ENCODE data around the gene DDX23. TPM values are rescaled to one million over a fixed set of nuclear protein-coding genes. Genes with fewer than 3 reads are reported as not detected.
A peak's percentile ranks its signal among the peaks of the same experiment; 100 is the strongest.
"Not testable (repeated sequence)": the region's sequence is repeated elsewhere in the genome, so short reads cannot be mapped to it uniquely, and the experiment has no call there.

DDX23 gene
- total and polyA plus RNA-seq, 4 donors, result 36.6 to 86.7 (median 61.7) TPM

DNA sequence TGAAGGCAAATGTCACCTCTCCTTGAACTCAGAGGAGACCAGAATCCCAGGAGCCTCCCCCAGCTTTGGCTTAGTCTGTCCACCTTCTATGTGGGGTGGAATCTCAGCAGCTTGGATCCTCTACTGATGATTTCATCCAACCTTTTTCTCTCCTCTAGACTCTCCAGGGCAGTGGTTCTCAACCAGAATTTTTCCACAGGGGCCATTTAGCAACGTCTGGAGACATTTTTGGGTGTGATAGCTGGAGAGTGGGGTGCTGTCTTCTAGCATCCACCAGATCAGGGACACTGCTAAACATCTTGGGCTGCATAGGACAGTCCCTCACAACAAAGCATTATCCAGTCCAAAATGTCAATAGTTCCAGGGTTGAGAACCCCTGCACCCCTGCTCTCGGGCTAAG lies 4.4 kb upstream of the DDX23 start:
- DNase-seq, result no peak
- Histone ChIP-seq H3K9me3 (ENCODE audit: control insufficient read depth in 4 of 4, insufficient read depth in 3 of 4, low read length in 3 of 4) (no peaks in the 10 kb centered on the region), H3K4me1 (ENCODE audit: control insufficient read depth in 5 of 5, insufficient read depth in 5 of 5, low read length in 5 of 5) (peaks cover 3 to 7% (median 4%) of the 10 kb centered on the region in 5 donors), H3K9ac (ENCODE audit: insufficient read depth in 1 of 2, low read length in 2 of 2) (no peak overlapping the region), H3K36me3 (ENCODE audit: control insufficient read depth in 4 of 4, insufficient read depth in 4 of 4, low read length in 4 of 4) (peaks cover 0 to 11% (median 3%) of the 10 kb centered on the region in 4 donors), H3K4me3 (no peak overlapping the region), H3K27me3 (ENCODE audit: control insufficient read depth in 3 of 3, insufficient read depth in 3 of 3, low read length in 2 of 3) (no peaks in the 10 kb centered on the region), H3K27ac (ENCODE audit: low read depth in 1 of 2, low read length in 1 of 2) (no peak overlapping the region)
- WGBS, 2 donors, result 70 to 82% methylated on average over 2 of the region's 2 CpGs
- TF ChIP-seq, protein P1, sequence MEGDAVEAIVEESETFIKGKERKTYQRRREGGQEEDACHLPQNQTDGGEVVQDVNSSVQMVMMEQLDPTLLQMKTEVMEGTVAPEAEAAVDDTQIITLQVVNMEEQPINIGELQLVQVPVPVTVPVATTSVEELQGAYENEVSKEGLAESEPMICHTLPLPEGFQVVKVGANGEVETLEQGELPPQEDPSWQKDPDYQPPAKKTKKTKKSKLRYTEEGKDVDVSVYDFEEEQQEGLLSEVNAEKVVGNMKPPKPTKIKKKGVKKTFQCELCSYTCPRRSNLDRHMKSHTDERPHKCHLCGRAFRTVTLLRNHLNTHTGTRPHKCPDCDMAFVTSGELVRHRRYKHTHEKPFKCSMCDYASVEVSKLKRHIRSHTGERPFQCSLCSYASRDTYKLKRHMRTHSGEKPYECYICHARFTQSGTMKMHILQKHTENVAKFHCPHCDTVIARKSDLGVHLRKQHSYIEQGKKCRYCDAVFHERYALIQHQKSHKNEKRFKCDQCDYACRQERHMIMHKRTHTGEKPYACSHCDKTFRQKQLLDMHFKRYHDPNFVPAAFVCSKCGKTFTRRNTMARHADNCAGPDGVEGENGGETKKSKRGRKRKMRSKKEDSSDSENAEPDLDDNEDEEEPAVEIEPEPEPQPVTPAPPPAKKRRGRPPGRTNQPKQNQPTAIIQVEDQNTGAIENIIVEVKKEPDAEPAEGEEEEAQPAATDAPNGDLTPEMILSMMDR (IDR thresholded peaks at IDR 0.05; ENCODE audit: control extremely low read depth, extremely low read depth), result no peak
- no peak for ATAC-seq (ENCODE audit: insufficient read depth, low FRiP score)

GRCh38 chr12:48854932-48855331 lies 3.0 kb upstream of the DDX23 start:
- not testable (repeated sequence) for DNase-seq; H3K9ac ChIP-seq (ENCODE audit: insufficient read depth in 1 of 2, low read length in 2 of 2); H3K4me3 ChIP-seq; ATAC-seq (ENCODE audit: insufficient read depth, low FRiP score); H3K27ac ChIP-seq (ENCODE audit: low read depth in 1 of 2, low read length in 1 of 2); H3K36me3 ChIP-seq (ENCODE audit: control insufficient read depth in 4 of 4, insufficient read depth in 4 of 4, low read length in 4 of 4); H3K9me3 ChIP-seq (ENCODE audit: control insufficient read depth in 4 of 4, insufficient read depth in 3 of 4, low read length in 3 of 4); H3K27me3 ChIP-seq (ENCODE audit: control insufficient read depth in 3 of 3, insufficient read depth in 3 of 3, low read length in 2 of 3)
- peaks cover 3 to 17% (median 9%) of the 10 kb centered on the region in 5 donors for H3K4me1 ChIP-seq (ENCODE audit: control insufficient read depth in 5 of 5, insufficient read depth in 5 of 5, low read length in 5 of 5)
- WGBS, 2 donors, result 92 to 94% methylated on average over 10 of the region's 10 CpGs

GRCh38 chr12:48854488-48854887 lies 2.5 kb upstream of the DDX23 start:
- Histone ChIP-seq H3K9me3 (ENCODE audit: control insufficient read depth in 4 of 4, insufficient read depth in 3 of 4, low read length in 3 of 4) (no peaks in the 10 kb centered on the region), H3K27me3 (ENCODE audit: control insufficient read depth in 3 of 3, insufficient read depth in 3 of 3, low read length in 2 of 3) (no peaks in the 10 kb centered on the region), H3K4me3 (no peak overlapping the region), H3K36me3 (ENCODE audit: control insufficient read depth in 4 of 4, insufficient read depth in 4 of 4, low read length in 4 of 4) (peaks cover 0 to 8% (median 5%) of the 10 kb centered on the region in 4 donors), H3K4me1 (ENCODE audit: control insufficient read depth in 5 of 5, insufficient read depth in 5 of 5, low read length in 5 of 5) (peaks cover 3 to 17% (median 9%) of the 10 kb centered on the region in 5 donors), H3K9ac (ENCODE audit: insufficient read depth in 1 of 2, low read length in 2 of 2) (no peak overlapping the region), H3K27ac (ENCODE audit: low read depth in 1 of 2, low read length in 1 of 2) (no peak overlapping the region)
- 90 to 96% methylated on average over 4 of the region's 4 CpGs for WGBS, 2 donors
- no peak for ATAC-seq (ENCODE audit: insufficient read depth, low FRiP score)
- TF ChIP-seq, protein P1 (IDR thresholded peaks at IDR 0.05; ENCODE audit: control extremely low read depth, extremely low read depth), result no peak
- DNase-seq, result no peak

DNA sequence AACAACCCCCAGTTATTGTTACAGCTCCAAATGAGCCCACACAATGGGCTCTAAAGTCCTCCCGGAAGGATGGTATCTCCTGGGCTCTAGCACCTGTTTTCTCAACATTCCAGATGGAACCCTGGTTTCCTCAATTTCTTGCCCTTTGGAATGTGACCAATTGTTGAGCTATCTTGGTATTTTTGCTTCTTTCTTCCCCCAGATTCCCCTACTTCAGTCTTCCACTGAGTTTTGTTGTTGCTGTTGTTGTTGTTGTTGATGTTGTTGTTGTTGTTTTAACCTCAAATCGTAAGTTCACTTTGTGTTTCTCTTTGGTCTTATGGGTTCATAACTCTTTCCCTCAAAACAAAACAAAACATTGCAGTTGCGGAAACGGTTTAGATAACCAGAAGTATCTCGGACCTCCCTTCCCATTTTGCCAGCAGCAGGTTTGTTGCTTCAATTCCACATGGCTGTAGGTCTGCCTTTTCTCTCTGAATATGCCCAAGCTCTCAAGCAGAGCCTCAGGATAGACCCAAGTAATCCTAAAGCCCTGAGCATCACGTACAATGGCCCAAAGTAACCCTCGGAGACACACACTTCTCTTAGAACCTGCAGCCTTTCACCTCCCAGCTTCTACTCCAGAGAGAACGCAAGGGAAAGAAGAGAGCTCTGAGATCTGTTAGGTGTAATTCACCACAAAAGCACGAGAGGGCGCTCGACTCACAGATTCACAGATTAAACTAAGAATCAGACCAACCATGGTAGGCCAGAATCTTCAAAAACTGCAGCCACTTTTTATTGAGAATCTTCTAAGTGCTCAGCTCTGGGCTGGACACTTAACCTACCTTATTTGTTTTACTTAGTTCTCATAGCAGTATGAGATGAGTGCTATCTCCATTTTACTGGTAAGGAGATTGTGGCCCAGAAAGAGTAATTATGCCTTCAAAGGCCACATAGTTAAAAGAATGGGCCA lies 1.0 kb upstream of the DDX23 start:
- Histone ChIP-seq H3K9ac (ENCODE audit: insufficient read depth in 1 of 2, low read length in 2 of 2) (no peak overlapping the region), H3K4me3 (peak overlapping the region; percentile 33), H3K36me3 (ENCODE audit: control insufficient read depth in 4 of 4, insufficient read depth in 4 of 4, low read length in 4 of 4) (peaks cover 0 to 9% (median 6%) of the 10 kb centered on the region in 4 donors), H3K27ac (ENCODE audit: low read depth in 1 of 2, low read length in 1 of 2) (peak overlapping the region; percentile 81), H3K4me1 (ENCODE audit: control insufficient read depth in 5 of 5, insufficient read depth in 5 of 5, low read length in 5 of 5) (peaks cover 3 to 17% (median 9%) of the 10 kb centered on the region in 5 donors), H3K9me3 (ENCODE audit: control insufficient read depth in 4 of 4, insufficient read depth in 3 of 4, low read length in 3 of 4) (no peaks in the 10 kb centered on the region), H3K27me3 (ENCODE audit: control insufficient read depth in 3 of 3, insufficient read depth in 3 of 3, low read length in 2 of 3) (no peaks in the 10 kb centered on the region)
- peak; percentile 59 for ATAC-seq (ENCODE audit: insufficient read depth, low FRiP score)
- WGBS, 2 donors, result 1 to 2% methylated on average over 11 of the region's 11 CpGs
- DNase-seq, result peak; percentile 92 to 97 (median 95)
- TF ChIP-seq, protein P1 (IDR thresholded peaks at IDR 0.05; ENCODE audit: control extremely low read depth, extremely low read depth), result peak; percentile 94

- not testable (repeated sequence) for H3K4me1 ChIP-seq (ENCODE audit: control insufficient read depth in 5 of 5, insufficient read depth in 5 of 5, low read length in 5 of 5); H3K27ac ChIP-seq (ENCODE audit: low read depth in 1 of 2, low read length in 1 of 2); ATAC-seq (ENCODE audit: insufficient read depth, low FRiP score); H3K9me3 ChIP-seq (ENCODE audit: control insufficient read depth in 4 of 4, insufficient read depth in 3 of 4, low read length in 3 of 4); H3K27me3 ChIP-seq (ENCODE audit: control insufficient read depth in 3 of 3, insufficient read depth in 3 of 3, low read length in 2 of 3); DNase-seq; H3K9ac ChIP-seq (ENCODE audit: insufficient read depth in 1 of 2, low read length in 2 of 2); H3K4me3 ChIP-seq
- WGBS, 2 donors, result 95 to 100% methylated on average over 9 to 29 of the region's 29 CpGs
- peaks cover 26 to 44% (median 41%) of the 10 kb centered on the region in 4 donors for H3K36me3 ChIP-seq (ENCODE audit: control insufficient read depth in 4 of 4, insufficient read depth in 4 of 4, low read length in 4 of 4)
These were observed 9.9 kb downstream of the DDX23 start for GRCh38 chr12:48842021-48842420.
